GM12865 (cell line): Measurements from ENCODE around the gene KRTAP5-1.
A peak's percentile ranks its signal among the peaks of the same experiment; 100 is the strongest.

Source experiments
- DNase-seq: peaks from one replicate; pipeline ENCODE4 v3.0.0; 2010; ENCODE audit warnings: low read depth
- H3K4me3 ChIP-seq: 2 replicates; pipeline ENCODE4 v1.5.1; 2011; ENCODE audit warnings: mild to moderate bottlenecking, low read depth, low read length, control low read depth
- TF ChIP-seq, protein P1 (sequence below): IDR thresholded peaks from 2 replicates; pipeline ENCODE4 v1.5.1; 2011; ENCODE audit warnings: low read length, control low read depth, low read depth, inconsistent platforms; ENCODE audit not compliant: insufficient read depth; ENCODE audit errors: missing control alignments

The KRTAP5-1 gene

DNA sequence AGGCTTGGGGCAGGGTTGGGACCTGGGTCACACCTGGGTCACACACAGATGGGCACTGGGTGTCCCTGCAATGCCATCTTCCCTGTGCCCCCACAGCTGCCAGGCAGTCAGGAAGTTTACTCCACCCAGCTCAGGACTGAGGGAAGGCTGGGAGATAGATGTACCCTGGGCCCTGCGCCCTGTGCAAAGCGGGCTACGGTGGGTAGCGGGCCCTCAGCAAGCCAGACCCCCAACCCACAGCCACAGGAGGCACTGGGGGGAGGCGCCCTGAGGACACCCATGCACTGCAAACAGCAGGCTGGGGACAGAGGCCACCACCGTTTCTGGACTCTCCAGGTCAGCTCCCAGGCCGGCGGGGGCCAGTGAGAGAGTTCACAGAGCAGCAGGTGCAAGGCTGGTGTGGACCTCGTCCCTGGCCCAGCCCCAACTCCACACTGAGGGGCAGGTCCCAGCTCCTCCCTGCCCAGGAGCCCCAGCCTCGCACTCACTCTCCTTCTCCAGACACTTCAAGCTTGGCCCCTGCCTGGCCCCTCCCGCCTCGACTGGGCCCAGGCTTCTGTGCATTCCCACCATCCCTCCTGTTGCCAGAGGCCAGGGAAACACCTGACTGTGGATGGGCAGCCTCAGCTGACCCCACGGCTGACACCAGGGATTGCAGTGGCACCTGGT is 17.9 kb downstream of the KRTAP5-1 start:
- no peak for DNase-seq
- TF ChIP-seq, protein P1, sequence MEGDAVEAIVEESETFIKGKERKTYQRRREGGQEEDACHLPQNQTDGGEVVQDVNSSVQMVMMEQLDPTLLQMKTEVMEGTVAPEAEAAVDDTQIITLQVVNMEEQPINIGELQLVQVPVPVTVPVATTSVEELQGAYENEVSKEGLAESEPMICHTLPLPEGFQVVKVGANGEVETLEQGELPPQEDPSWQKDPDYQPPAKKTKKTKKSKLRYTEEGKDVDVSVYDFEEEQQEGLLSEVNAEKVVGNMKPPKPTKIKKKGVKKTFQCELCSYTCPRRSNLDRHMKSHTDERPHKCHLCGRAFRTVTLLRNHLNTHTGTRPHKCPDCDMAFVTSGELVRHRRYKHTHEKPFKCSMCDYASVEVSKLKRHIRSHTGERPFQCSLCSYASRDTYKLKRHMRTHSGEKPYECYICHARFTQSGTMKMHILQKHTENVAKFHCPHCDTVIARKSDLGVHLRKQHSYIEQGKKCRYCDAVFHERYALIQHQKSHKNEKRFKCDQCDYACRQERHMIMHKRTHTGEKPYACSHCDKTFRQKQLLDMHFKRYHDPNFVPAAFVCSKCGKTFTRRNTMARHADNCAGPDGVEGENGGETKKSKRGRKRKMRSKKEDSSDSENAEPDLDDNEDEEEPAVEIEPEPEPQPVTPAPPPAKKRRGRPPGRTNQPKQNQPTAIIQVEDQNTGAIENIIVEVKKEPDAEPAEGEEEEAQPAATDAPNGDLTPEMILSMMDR: no peak
- H3K4me3 ChIP-seq: no peak overlapping the region

DNA sequence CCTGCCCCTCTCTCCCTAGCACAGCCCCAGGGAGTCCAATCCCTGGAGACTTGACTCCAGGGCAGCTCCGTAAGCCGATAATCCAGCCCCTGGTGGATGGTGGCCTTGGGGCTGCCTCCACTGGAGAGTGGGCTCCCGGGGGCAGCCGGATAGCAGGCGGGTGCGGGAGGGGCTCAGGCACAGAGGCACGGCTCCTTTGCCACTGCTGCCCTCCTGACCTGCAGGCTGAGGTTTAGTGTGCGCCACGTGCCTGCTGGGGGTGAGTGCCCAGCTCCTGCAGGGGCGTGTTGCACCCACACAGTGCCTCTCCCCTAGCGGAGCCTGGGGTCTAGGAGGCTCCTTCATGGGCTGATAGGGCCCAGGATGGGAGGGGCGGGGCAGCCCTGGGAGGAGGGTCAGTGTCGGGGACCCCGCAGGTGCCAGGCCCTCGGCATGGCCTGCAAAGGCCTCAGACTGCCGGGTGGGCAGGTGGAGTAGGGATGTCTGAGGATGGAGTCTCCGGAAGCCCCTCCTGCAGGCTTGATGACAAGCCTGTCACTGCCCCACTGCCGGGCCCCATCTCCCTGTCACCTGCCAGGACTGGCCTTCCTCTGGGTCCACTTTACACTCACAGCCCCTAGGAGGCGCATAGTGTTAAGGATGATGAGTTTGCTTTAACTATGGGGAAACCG is 18.6 kb downstream of the KRTAP5-1 start:
- TF ChIP-seq, protein P1: peak; percentile 7
- H3K4me3 ChIP-seq: no peak overlapping the region
- DNase-seq: no peak

DNA sequence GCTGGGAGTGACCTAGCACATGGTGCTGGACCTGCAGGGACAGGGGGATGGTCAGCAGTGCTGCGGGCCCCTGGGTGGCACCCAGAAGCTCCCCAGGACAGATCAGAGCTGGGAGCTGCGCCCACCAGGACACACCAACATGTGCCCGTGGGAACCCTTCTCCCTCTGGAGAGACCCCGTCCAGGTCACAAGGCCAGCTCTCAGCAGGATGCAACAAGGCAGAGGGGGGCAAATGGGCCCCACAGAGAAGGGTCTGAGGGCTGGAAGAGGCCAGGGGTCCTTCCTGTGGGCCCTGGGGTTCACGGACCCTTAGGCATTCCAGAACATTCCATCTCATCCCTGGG is 19.2 kb downstream of the KRTAP5-1 start:
- no peak for DNase-seq
- TF ChIP-seq, protein P1: no peak
- H3K4me3 ChIP-seq: no peak overlapping the region

DNA sequence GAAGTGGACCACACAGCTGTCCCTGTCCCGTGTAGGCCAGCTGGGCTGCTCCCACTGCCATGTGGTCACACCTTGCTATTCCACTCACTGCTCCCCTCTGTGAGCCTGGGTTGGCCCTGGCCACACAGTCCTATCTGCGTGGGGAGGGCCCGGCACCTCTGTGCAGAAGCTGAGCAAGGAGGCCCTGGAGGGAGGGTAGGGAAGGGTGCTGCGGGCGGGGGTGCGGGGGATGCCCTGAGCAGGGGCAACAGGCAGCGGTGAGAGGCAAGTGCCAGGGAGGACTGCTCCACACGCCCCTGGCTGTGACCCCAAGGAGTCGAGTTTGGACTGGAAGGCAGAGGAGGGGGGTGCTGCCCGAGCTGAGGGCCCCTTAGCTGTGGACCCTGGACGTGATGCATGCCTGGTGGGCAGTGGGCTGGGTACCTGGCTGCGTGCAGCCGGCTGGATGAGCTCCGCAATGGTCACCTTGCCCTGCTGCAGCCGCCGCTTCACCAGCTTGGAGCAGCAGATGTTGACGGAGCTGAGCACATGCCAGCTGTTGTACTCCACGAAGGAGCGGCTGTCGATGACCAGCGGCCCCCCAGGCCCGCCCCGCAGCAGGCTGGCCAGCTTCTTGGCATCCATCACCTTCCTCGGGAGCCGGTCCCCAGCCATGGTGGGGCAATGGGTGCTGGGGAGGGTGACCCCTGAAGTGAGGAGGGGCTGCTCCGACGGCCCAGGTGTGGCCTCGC is 19.7 kb downstream of the KRTAP5-1 start:
- H3K4me3 ChIP-seq: no peak overlapping the region
- TF ChIP-seq, protein P1: no peak
- no peak for DNase-seq

DNA sequence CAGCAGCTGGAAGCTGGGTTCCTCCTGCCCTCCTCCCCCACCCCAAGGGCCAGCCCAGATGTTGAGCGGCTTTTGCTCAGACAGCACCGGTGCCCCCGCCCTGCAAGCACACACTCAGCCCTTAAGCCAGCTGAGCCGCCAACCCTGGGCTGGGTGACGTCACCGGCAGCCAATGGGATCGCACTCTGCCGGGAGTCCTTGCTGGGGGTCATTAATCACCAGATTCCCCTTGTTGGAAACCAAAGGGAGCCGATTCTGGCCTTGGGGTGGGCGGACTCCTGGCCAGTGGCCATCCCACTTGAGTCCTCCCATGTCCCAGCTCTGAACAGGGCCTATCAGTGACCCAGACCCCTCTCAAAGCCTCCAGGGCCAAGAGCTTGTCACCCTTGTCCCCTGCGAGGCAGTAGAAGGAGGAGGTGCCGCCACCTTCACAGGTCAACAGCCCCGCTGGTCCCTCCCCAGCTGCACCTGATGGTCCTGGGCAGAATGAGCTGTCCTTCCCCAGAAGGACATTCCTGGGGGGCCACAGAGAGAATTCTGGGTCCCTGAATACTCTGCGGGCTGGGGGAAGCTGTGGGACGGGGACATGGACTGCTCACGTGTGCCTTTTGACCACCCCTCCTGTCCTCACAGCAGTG is 20.4 kb downstream of the KRTAP5-1 start:
- no peak for DNase-seq
- no peak overlapping the region for H3K4me3 ChIP-seq

More for the DNA sequence above, 20.4 kb downstream of the KRTAP5-1 start:
- TF ChIP-seq, protein P1: no peak
